ENCODE data around the gene DARS1.

The DARS1 gene

GRCh38 chr2:136015699-136016098, 30.3 kb upstream of the DARS1 start:
- DNase-seq (ENCODE audit: low spot score): no peak

- no peak for DNase-seq (ENCODE audit: low spot score)
Observed at GRCh38 chr2:136014411-136014810, 29.0 kb upstream of the DARS1 start.

- no peak for DNase-seq (ENCODE audit: low spot score)
Observed at GRCh38 chr2:136013955-136014354, 28.5 kb upstream of the DARS1 start.

- no peak for DNase-seq (ENCODE audit: low spot score)
Observed at GRCh38 chr2:136013136-136013685, 27.8 kb upstream of the DARS1 start.

GRCh38 chr2:136012315-136012714, 26.9 kb upstream of the DARS1 start:
- no peak for DNase-seq (ENCODE audit: low spot score)

- no peak for DNase-seq (ENCODE audit: low spot score)
Observed at GRCh38 chr2:136010126-136010525, 24.7 kb upstream of the DARS1 start.

GRCh38 chr2:136008205-136008865, 22.9 kb upstream of the DARS1 start:
- DNase-seq (ENCODE audit: low spot score): no peak

- DNase-seq (ENCODE audit: low spot score): no peak
Observed at GRCh38 chr2:136006658-136007057, 21.2 kb upstream of the DARS1 start.

GRCh38 chr2:136005462-136006196, 20.2 kb upstream of the DARS1 start:
- DNase-seq (ENCODE audit: low spot score): no peak

- no peak for DNase-seq (ENCODE audit: low spot score)
Observed at GRCh38 chr2:136004965-136005364, 19.5 kb upstream of the DARS1 start.

GRCh38 chr2:136001131-136001530, 15.7 kb upstream of the DARS1 start:
- DNase-seq (ENCODE audit: low spot score): no peak

GRCh38 chr2:136000502-136000901, 15.1 kb upstream of the DARS1 start:
- no peak for DNase-seq (ENCODE audit: low spot score)

GRCh38 chr2:135999899-136000298, 14.5 kb upstream of the DARS1 start:
- DNase-seq (ENCODE audit: low spot score): no peak

- DNase-seq (ENCODE audit: low spot score): no peak
Observed at GRCh38 chr2:135998879-135999278, 13.5 kb upstream of the DARS1 start.

GRCh38 chr2:135997380-135997779, 12.0 kb upstream of the DARS1 start:
- DNase-seq (ENCODE audit: low spot score): peak; percentile 5

- no peak for DNase-seq (ENCODE audit: low spot score)
Observed at GRCh38 chr2:135996304-135996703, 10.9 kb upstream of the DARS1 start.

GRCh38 chr2:135994281-135994680, 8.9 kb upstream of the DARS1 start:
- DNase-seq (ENCODE audit: low spot score): no peak

- DNase-seq (ENCODE audit: low spot score): no peak
Observed at GRCh38 chr2:135993421-135993820, 8.0 kb upstream of the DARS1 start.

GRCh38 chr2:135991861-135992260, 6.4 kb upstream of the DARS1 start:
- no peak for DNase-seq (ENCODE audit: low spot score)

- DNase-seq (ENCODE audit: low spot score): no peak
Observed at GRCh38 chr2:135987441-135987840, 2.0 kb upstream of the DARS1 start.

GRCh38 chr2:135986507-135986906, 1.1 kb upstream of the DARS1 start:
- no peak for DNase-seq (ENCODE audit: low spot score)

- DNase-seq (ENCODE audit: low spot score): no peak
Observed at GRCh38 chr2:135985826-135986393, 484 bp upstream of the DARS1 start.
